ENCODE measurements around the gene ZNF678. TPM values are rescaled to one million over a fixed set of nuclear protein-coding genes. Genes with fewer than 3 reads are reported as not detected.

Gene ZNF678
- total and polyA plus RNA-seq, 2 experiments from 2014 or later, result 0.86 to 1.7 TPM

GRCh38 chr1:227567256-227567655 lies 3.9 kb downstream of the ZNF678 start:
- no peak overlapping the region for H3K4me3 ChIP-seq
- H3K79me2 ChIP-seq (ENCODE audit: insufficient read depth), result peaks cover 43% of the 10 kb centered on the region

GRCh38 chr1:227568593-227568992 lies 5.2 kb downstream of the ZNF678 start:
- Histone ChIP-seq H4K20me1 (ENCODE audit: insufficient read depth) (no peaks in the 10 kb centered on the region), H3K9me2 (ENCODE audit: insufficient read depth) (no peaks in the 10 kb centered on the region), H3K9ac (no peak overlapping the region), H3K9me3 (ENCODE audit: low read depth) (no peaks in the 10 kb centered on the region), H3K4me3 (no peak overlapping the region), H3K36me3 (ENCODE audit: low read depth) (no peaks in the 10 kb centered on the region), H3K27me3 (replicated peaks; ENCODE audit: insufficient read depth) (no peaks in the 10 kb centered on the region), H2AFZ (no peak overlapping the region), H3K4me1 (ENCODE audit: insufficient read depth) (no peaks in the 10 kb centered on the region), H3K79me2 (ENCODE audit: insufficient read depth) (peaks cover 52% of the 10 kb centered on the region), H3F3A (ENCODE audit: insufficient read depth) (no peaks in the 10 kb centered on the region), H3K4me2 (ENCODE audit: unreplicated experiment) (no peak overlapping the region), H3K27ac (no peak overlapping the region)
- TF ChIP-seq EZH2 (IDR thresholded peaks at IDR 0.05; ENCODE audit: insufficient read depth, poor library complexity, severe bottlenecking), result no peak
- no peak for TF ChIP-seq EZH2phosphoT487 (IDR thresholded peaks at IDR 0.05; ENCODE audit: insufficient read depth, low read depth)
- WGBS, 2 experiments (ENCODE audit: low coverage in 1 of 2, low lambda C conversion rate in 2 of 2, missing lambda C conversion rate in 2 of 2), result 95 to 97% methylated on average over 3 of the region's 3 CpGs
- in situ Hi-C loops (cut with MboI), result no loop called here
- no peak for DNase-seq

More at GRCh38 chr1:227567256-227567655, 3.9 kb downstream of the ZNF678 start:
- Histone ChIP-seq H3K4me2 (ENCODE audit: unreplicated experiment) (no peak overlapping the region), H3K27ac (no peak overlapping the region), H3K36me3 (ENCODE audit: low read depth) (no peaks in the 10 kb centered on the region), H3K9me3 (ENCODE audit: low read depth) (no peaks in the 10 kb centered on the region), H3K27me3 (replicated peaks; ENCODE audit: insufficient read depth) (no peaks in the 10 kb centered on the region), H3K9ac (no peak overlapping the region), H3F3A (ENCODE audit: insufficient read depth) (no peaks in the 10 kb centered on the region), H3K9me2 (ENCODE audit: insufficient read depth) (no peaks in the 10 kb centered on the region), H4K20me1 (ENCODE audit: insufficient read depth) (no peaks in the 10 kb centered on the region), H2AFZ (no peak overlapping the region), H3K4me1 (ENCODE audit: insufficient read depth) (no peaks in the 10 kb centered on the region)
- DNase-seq, result no peak
- WGBS, 2 experiments (ENCODE audit: low coverage in 1 of 2, low lambda C conversion rate in 2 of 2, missing lambda C conversion rate in 2 of 2), result 74 to 77% methylated on average over 4 of the region's 4 CpGs
- TF ChIP-seq EZH2 (IDR thresholded peaks at IDR 0.05; ENCODE audit: insufficient read depth, poor library complexity, severe bottlenecking) (no peak), EZH2phosphoT487 (IDR thresholded peaks at IDR 0.05; ENCODE audit: insufficient read depth, low read depth) (no peak)
- in situ Hi-C loops (cut with MboI), result no loop called here

- Histone ChIP-seq H4K20me1 (ENCODE audit: insufficient read depth) (no peaks in the 10 kb centered on the region), H3K4me3 (no peak overlapping the region), H3K9ac (no peak overlapping the region), H3K4me2 (ENCODE audit: unreplicated experiment) (no peak overlapping the region), H3K4me1 (ENCODE audit: insufficient read depth) (no peaks in the 10 kb centered on the region), H3K27ac (no peak overlapping the region), H2AFZ (no peak overlapping the region), H3K9me2 (ENCODE audit: insufficient read depth) (no peaks in the 10 kb centered on the region), H3K9me3 (ENCODE audit: low read depth) (no peaks in the 10 kb centered on the region), H3K79me2 (ENCODE audit: insufficient read depth) (peaks cover 68% of the 10 kb centered on the region), H3K36me3 (ENCODE audit: low read depth) (no peaks in the 10 kb centered on the region), H3F3A (ENCODE audit: insufficient read depth) (no peaks in the 10 kb centered on the region), H3K27me3 (replicated peaks; ENCODE audit: insufficient read depth) (no peaks in the 10 kb centered on the region)
- in situ Hi-C loops (cut with MboI), result no loop called here
- WGBS, 2 experiments (ENCODE audit: low coverage in 1 of 2, low lambda C conversion rate in 2 of 2, missing lambda C conversion rate in 2 of 2), result 89 to 92% methylated on average over 7 of the region's 7 CpGs
- DNase-seq, result no peak
- no peak for TF ChIP-seq EZH2phosphoT487 (IDR thresholded peaks at IDR 0.05; ENCODE audit: insufficient read depth, low read depth)
- TF ChIP-seq EZH2 (IDR thresholded peaks at IDR 0.05; ENCODE audit: insufficient read depth, poor library complexity, severe bottlenecking), result no peak
Measured at GRCh38 chr1:227572752-227573151, 9.4 kb downstream of the ZNF678 start.

- Histone ChIP-seq H3K27ac (no peak overlapping the region), H3K4me3 (no peak overlapping the region), H2AFZ (no peak overlapping the region), H3F3A (ENCODE audit: insufficient read depth) (no peaks in the 10 kb centered on the region), H3K27me3 (replicated peaks; ENCODE audit: insufficient read depth) (no peaks in the 10 kb centered on the region), H3K79me2 (ENCODE audit: insufficient read depth) (peaks cover 67% of the 10 kb centered on the region), H3K9ac (no peak overlapping the region), H3K36me3 (ENCODE audit: low read depth) (no peaks in the 10 kb centered on the region), H3K4me1 (ENCODE audit: insufficient read depth) (no peaks in the 10 kb centered on the region), H3K4me2 (ENCODE audit: unreplicated experiment) (no peak overlapping the region), H3K9me3 (ENCODE audit: low read depth) (no peaks in the 10 kb centered on the region), H4K20me1 (ENCODE audit: insufficient read depth) (no peaks in the 10 kb centered on the region), H3K9me2 (ENCODE audit: insufficient read depth) (no peaks in the 10 kb centered on the region)
- WGBS, 2 experiments (ENCODE audit: low coverage in 1 of 2, low lambda C conversion rate in 2 of 2, missing lambda C conversion rate in 2 of 2), result 85 to 90% methylated on average over 1 of the region's 1 CpG
- TF ChIP-seq EZH2phosphoT487 (IDR thresholded peaks at IDR 0.05; ENCODE audit: insufficient read depth, low read depth) (no peak), EZH2 (IDR thresholded peaks at IDR 0.05; ENCODE audit: insufficient read depth, poor library complexity, severe bottlenecking) (no peak)
- DNase-seq, result no peak
- in situ Hi-C loops (cut with MboI), result no loop called here
Measured at GRCh38 chr1:227574926-227575325, 11.6 kb downstream of the ZNF678 start.

- H4K20me1 ChIP-seq (ENCODE audit: insufficient read depth), result no peaks in the 10 kb centered on the region
- no peaks in the 10 kb centered on the region for H3K36me3 ChIP-seq (ENCODE audit: low read depth)
- H3K27me3 ChIP-seq (replicated peaks; ENCODE audit: insufficient read depth), result no peaks in the 10 kb centered on the region
- no peaks in the 10 kb centered on the region for H3K9me2 ChIP-seq (ENCODE audit: insufficient read depth)
- no peaks in the 10 kb centered on the region for H3K9me3 ChIP-seq (ENCODE audit: low read depth)
- in situ Hi-C loops (cut with MboI), result no loop called here
- no peak overlapping the region for H3K27ac ChIP-seq
- DNase-seq, result no peak
- H3K4me1 ChIP-seq (ENCODE audit: insufficient read depth), result no peaks in the 10 kb centered on the region
- no peak overlapping the region for H3K4me3 ChIP-seq
- H3K4me2 ChIP-seq (ENCODE audit: unreplicated experiment), result no peak overlapping the region
- no peak for TF ChIP-seq EZH2 (IDR thresholded peaks at IDR 0.05; ENCODE audit: insufficient read depth, poor library complexity, severe bottlenecking)
- TF ChIP-seq EZH2phosphoT487 (IDR thresholded peaks at IDR 0.05; ENCODE audit: insufficient read depth, low read depth), result no peak
- peaks cover 61% of the 10 kb centered on the region for H3K79me2 ChIP-seq (ENCODE audit: insufficient read depth)
- H2AFZ ChIP-seq, result no peak overlapping the region
- no peak overlapping the region for H3K9ac ChIP-seq
- H3F3A ChIP-seq (ENCODE audit: insufficient read depth), result no peaks in the 10 kb centered on the region
Measured at GRCh38 chr1:227576189-227576588, 12.8 kb downstream of the ZNF678 start.

Data from GM23248 (cell line).